Gastrocnemius medialis (tissue), 4 donors: ENCODE results near the gene RNF144A.

Source experiments
- POLR2A ChIP-seq, 2 donors: fragments of 450-650 bp; IDR thresholded peaks; one replicate each; pipeline ENCODE4 v1.6.1; 2017; ENCODE audit warnings: antibody characterized with exemption in 2 of 2, mild to moderate bottlenecking in 2 of 2, moderate library complexity in 2 of 2
- TF ChIP-seq, protein P1 (sequence below), 5 experiments: fragments of 450-650 bp in 3 of 5; fragments of 200-600 bp in 2 of 5; sonication (generic) in 2 of 5; IDR thresholded peaks in 4 of 5; conservative IDR thresholded peaks in 1 of 5; 1 replicate in 4 of 5; 2 replicates in 1 of 5; pipeline ENCODE4 v1.5.1; 2016 to 2019; ENCODE audit warnings: antibody characterized with exemption in 5 of 5, mild to moderate bottlenecking in 3 of 5, moderate library complexity in 3 of 5

- TF ChIP-seq, protein P1, sequence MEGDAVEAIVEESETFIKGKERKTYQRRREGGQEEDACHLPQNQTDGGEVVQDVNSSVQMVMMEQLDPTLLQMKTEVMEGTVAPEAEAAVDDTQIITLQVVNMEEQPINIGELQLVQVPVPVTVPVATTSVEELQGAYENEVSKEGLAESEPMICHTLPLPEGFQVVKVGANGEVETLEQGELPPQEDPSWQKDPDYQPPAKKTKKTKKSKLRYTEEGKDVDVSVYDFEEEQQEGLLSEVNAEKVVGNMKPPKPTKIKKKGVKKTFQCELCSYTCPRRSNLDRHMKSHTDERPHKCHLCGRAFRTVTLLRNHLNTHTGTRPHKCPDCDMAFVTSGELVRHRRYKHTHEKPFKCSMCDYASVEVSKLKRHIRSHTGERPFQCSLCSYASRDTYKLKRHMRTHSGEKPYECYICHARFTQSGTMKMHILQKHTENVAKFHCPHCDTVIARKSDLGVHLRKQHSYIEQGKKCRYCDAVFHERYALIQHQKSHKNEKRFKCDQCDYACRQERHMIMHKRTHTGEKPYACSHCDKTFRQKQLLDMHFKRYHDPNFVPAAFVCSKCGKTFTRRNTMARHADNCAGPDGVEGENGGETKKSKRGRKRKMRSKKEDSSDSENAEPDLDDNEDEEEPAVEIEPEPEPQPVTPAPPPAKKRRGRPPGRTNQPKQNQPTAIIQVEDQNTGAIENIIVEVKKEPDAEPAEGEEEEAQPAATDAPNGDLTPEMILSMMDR (IDR thresholded peaks at IDR 0.05 in 4 of 5, conservative IDR thresholded peaks at IDR 0.05 in 1 of 5) = no peak
- no peak for TF ChIP-seq POLR2A (IDR thresholded peaks at IDR 0.05)
Measured at GRCh38 chr2:6877402-6878304, 39.6 kb upstream of the RNF144A start, which contains the start of gene RSAD2.
